NCI-H345 treated with DMSO at 0.1 percent for 48 hours (cell line): ENCODE data around the gene ABHD10.
"Not testable (repeated sequence)": the region's sequence is repeated elsewhere in the genome, so short reads cannot be mapped to it uniquely, and the experiment has no call there.

ENCODE experiments used
- DNase-seq: peaks from one replicate; lab custom pipeline; 2025; ENCODE audit not compliant: unreplicated experiment; lab: John Stamatoyannopoulos, UW

The ABHD10 gene

DNA sequence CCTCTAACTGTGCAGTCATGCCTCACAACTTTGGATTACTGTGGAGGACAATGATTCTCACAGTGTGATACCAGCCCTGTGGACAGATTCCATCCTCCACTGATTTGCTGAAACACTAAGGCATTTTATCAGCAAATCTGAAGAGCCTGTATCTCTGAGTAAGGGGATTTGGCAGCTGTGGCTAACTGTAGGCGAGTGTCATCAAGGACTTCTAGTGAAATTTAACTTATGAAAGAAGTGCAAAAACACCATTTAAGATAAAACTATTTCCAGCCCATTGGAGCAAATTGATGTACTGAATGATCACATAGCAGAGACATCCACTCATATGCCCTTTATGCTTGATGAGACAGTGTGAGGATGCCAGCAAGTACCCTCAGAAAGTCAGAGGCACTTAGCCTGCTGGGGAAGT lies 41.9 kb downstream of the ABHD10 start:
- DNase-seq = no peak

DNA sequence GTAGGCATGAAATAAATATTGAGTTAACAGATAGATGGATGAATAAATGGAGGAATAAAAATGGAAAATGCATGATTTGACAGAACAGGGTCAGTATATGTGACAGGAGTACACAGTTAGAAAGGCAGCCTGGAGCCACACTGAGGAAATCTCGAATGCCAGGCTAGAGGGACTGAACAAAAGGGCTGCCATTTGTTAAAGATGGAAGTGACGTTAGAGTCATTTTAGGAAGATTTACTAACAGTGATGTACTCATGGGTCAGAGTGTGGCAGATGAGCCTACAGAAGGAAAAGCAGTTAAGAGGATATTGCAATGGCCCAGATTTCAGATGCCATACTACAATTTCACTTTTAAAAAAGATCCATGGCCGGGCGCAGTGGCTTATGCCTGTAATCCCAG lies 48.3 kb downstream of the ABHD10 start:
- no peak for DNase-seq

GRCh38 chr3:112027826-112028225 lies 49.0 kb downstream of the ABHD10 start:
- no peak for DNase-seq

- no peak for DNase-seq
Observed at GRCh38 chr3:112030901-112031300, 52.1 kb downstream of the ABHD10 start.

GRCh38 chr3:112032098-112032731 lies 53.4 kb downstream of the ABHD10 start:
- peak; percentile 7 for DNase-seq

DNA sequence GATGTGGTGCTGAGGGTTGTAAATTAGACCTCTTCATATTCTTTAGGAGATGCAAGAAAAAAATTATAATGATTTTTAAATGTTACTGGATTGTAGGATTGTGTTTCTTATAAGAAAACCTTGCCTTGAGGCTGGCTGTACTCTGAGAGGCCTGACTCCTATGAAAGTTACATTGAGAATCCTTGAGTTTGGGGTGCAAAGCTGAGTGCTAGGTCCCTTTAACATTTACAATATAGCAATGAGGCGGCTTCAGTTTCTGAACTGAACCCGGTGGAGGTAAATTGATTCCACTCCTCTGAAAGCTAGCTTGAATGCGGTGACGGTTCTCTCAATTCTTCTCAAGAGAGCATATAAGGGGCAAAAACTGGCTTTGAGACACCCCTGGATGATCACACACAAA lies 55.6 kb downstream of the ABHD10 start, which contains the start of gene TMPRSS7:
TSS of gene TMPRSS7 (plus strand) at position 301 of the 400 bp plus-strand sequence. CDS start 110 bp downstream, outside the sequence.
- no peak for DNase-seq

GRCh38 chr3:112035241-112035640 lies 56.4 kb downstream of the ABHD10 start:
- DNase-seq = no peak

DNA sequence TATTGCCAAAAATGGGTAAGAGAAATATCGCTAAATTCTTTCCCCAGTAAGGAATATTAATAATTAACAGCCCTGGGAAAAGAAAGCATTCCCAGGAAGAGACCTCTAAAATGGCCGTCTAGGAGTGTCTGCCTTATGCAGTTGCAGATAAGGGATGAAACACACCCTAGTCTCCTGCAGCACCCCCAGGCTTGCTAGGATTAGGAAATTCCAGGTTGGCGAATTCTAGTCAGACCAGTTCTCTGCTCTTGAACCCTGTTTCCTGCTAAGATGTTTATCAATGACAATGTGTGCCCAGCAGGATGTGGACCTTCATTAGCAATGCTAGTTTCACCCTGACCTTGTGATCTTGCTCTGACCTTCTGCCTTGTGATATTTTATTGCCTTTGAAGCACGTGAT lies 58.4 kb downstream of the ABHD10 start:
- DNase-seq = not testable (repeated sequence)

DNA sequence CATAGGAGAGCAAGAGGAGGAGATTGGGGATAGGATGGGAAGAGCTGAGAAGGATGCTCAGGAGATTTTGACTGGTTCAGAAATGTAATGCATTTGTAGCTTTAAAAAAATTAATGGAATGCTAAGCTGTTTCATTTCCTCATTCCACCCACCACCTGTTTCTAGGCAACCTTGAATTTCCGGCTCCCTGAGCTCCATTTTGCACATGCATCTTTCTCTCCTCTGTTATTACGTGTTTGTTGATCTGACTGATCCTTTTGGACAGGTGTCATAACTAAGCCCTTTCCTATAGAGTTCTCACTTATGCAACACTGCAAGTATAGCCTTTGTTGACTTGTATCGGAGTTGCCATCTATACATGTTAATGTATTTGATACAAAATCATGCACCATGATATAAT lies 60.0 kb downstream of the ABHD10 start:
- no peak for DNase-seq

DNA sequence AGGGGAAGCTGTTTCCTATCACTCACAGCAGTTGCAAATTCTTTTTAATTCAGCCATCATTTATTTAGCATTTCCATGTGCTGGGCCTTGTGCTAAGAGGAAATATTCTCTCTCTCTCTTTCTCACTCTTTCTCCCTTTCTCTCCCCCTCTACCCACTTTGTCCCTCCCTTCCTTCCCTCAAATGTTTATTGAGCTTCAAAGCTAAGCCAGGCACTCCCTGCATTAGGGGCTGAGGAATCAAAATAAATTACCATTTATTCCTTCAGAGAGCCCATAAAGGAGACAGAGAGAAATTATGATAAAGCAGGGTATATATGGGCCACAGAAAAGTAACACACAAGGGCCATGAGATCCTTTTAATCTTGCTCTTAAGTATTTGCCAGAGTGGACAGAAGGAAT lies 62.5 kb downstream of the ABHD10 start:
- DNase-seq = no peak

GRCh38 chr3:112042842-112043280 lies 64.0 kb downstream of the ABHD10 start:
- DNase-seq = peak; percentile 97
